BJ (cell line): ENCODE measurements around the gene PMEPA1. TPM values are rescaled to one million over a fixed set of nuclear protein-coding genes. Genes with fewer than 3 reads are reported as not detected.

Source experiments
- CTCF ChIA-PET: fragments of 350-600 bp; formaldehyde crosslinking; extraction: SDS; loops from one replicate; lab custom pipeline; 2021; ENCODE audit warnings: antibody characterized with exemption, inconsistent platforms; lab: Yijun Ruan, JAX
- POLR2A ChIA-PET: fragments of 300-600 bp; sonication (Branson Sonifier 250); formaldehyde crosslinking; extraction: SDS; loops from one replicate; lab custom pipeline; 2021; ENCODE audit warnings: antibody characterized with exemption; lab: Charles Lee
- DNase-seq: peaks from one replicate; pipeline ENCODE4 v3.0.0-alpha.2; 2011; ENCODE audit warnings: low read depth
- H3K27me3 ChIP-seq: 2 replicates; pipeline ENCODE4 v1.6.0; 2011; ENCODE audit warnings: low read length; ENCODE audit not compliant: control insufficient read depth, insufficient read depth
- H3K36me3 ChIP-seq: 2 replicates; pipeline ENCODE4 v1.5.1; 2011; ENCODE audit warnings: low read length; ENCODE audit not compliant: control insufficient read depth, insufficient read depth
- H3K4me3 ChIP-seq: 2 replicates; pipeline ENCODE4 v1.5.1; 2011; ENCODE audit warnings: low read depth, mild to moderate bottlenecking, control low read depth, low read length
- polyA plus RNA-seq: library from polyadenylated mRNA; depleted of rRNA; stranded (reverse); fragments of >200 nt; gene quantifications from 2 replicates; pipeline ENCODE4 v1.2.3, GENCODE V29; 2011
- TF ChIP-seq, protein P1 (sequence below): IDR thresholded peaks from 2 replicates; pipeline ENCODE4 v1.5.1; 2011; ENCODE audit warnings: low read depth, mild to moderate bottlenecking, control low read depth, inconsistent platforms, low read length, moderate library complexity; ENCODE audit not compliant: insufficient read depth

The PMEPA1 gene
- polyA plus RNA-seq, 1 experiment = 5.0 TPM

DNA sequence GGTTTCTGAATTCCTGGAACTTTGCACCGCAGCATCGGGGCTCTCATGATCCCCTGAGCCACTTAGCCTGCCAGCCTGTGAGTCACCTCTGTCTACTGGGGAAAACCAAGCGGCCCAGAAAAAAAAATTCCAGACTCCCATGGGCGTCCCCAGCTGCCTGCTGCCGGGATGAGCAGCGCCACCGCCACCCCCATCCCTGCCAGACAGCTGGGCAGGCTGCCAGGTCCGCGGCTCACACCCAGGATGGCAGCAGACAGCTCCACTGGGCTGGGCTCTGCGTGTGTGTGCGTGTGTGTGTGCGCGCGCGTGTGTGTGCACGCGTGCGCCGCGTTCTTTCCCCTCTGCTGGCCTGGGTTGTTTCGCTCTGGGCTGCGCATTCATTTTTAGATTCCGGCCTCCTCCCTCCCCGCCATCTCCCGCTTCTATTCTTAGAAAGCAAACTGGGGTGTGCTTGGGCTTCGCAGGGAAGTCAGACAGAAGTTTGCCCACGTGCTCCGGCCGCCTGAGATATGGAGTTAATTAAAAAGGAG, 38.9 kb upstream of the PMEPA1 start:
- Histone ChIP-seq H3K36me3 (no peaks in the 10 kb centered on the region), H3K4me3 (peak overlapping the region; percentile 33), H3K27me3 (peaks cover 13% of the 10 kb centered on the region)
- DNase-seq = peak; percentile 25
- CTCF ChIA-PET = interaction anchor here (0.7 to 1.6 kb wide), 3 partner anchors 8 to 1647 kb away, joined by 3 to 5 read pairs (median 3); no protein-coding TSS in a partner anchor
- TF ChIP-seq, protein P1, sequence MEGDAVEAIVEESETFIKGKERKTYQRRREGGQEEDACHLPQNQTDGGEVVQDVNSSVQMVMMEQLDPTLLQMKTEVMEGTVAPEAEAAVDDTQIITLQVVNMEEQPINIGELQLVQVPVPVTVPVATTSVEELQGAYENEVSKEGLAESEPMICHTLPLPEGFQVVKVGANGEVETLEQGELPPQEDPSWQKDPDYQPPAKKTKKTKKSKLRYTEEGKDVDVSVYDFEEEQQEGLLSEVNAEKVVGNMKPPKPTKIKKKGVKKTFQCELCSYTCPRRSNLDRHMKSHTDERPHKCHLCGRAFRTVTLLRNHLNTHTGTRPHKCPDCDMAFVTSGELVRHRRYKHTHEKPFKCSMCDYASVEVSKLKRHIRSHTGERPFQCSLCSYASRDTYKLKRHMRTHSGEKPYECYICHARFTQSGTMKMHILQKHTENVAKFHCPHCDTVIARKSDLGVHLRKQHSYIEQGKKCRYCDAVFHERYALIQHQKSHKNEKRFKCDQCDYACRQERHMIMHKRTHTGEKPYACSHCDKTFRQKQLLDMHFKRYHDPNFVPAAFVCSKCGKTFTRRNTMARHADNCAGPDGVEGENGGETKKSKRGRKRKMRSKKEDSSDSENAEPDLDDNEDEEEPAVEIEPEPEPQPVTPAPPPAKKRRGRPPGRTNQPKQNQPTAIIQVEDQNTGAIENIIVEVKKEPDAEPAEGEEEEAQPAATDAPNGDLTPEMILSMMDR = 0 out of 2 replicates have a peak, but pooled peaks have one; percentile 7
- POLR2A ChIA-PET = no interaction called here

DNA sequence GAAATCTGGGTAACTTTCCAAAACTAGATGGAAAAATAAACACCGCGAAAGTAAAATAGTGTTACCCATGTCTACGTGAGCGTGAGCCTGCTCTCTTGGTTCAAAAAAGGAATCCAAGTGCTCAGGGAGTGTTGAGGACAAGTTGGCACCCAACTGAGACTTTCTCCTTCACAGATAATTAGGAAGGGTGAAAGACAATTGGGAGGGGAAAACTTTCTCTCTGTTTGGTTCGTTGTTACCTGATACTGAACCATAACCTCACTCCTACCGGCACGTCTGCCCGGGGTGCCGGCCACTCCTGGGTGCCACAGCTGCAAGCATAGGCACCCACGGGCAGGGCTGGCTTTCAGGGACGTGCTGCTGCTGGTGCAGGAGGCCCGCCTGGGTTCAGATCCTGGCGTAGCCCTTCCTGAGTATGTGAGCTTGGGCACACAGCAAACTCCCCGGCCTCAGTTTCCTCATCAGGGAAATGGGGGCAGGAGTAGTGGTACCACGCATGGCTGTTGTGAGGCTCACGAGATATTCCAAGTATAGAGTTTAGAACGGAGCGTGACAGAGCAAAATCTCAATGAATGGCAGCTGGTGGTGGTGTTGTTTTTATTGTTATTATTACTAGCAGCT, 38.2 kb upstream of the PMEPA1 start:
- H3K4me3 ChIP-seq = no peak overlapping the region
- H3K27me3 ChIP-seq = peaks cover 12% of the 10 kb centered on the region
- CTCF ChIA-PET = interaction anchor here (1.6 kb wide), 1 partner anchor 94 kb away, joined by 5 read pairs; no protein-coding TSS in a partner anchor
- no peaks in the 10 kb centered on the region for H3K36me3 ChIP-seq
- POLR2A ChIA-PET = no interaction called here
- DNase-seq = no peak
- TF ChIP-seq, protein P1 = no peak

DNA sequence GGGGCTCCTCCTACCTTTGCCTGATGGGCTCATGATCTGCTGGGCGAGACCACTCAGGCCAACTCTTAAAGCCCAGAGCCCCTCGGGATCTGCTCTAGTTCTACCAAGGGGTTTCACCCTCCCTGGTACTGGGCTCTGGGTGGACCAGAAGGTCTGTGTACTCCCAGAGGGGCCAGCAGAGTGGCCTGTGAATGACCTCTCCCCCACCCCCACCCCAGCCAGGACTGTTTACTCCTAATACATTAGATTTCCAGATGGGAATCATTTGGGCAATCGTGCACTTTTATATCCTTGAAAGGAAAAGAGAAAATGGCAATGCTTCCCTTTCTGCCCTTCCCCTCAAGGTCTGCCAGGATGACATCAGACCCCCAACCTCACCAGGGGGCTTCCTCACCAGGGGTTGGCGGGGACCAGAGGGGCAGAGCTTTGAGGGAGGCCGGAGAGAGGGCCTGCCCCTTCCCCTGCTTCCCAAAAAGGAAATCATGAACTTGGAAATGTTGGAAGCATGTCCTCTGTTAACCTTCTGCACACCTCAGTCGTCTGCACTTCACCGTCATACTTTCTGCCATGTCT, 37.1 kb upstream of the PMEPA1 start:
- POLR2A ChIA-PET = no interaction called here
- TF ChIP-seq, protein P1 = no peak
- peaks cover 12% of the 10 kb centered on the region for H3K27me3 ChIP-seq
- H3K4me3 ChIP-seq = no peak overlapping the region
- DNase-seq = no peak
- H3K36me3 ChIP-seq = no peaks in the 10 kb centered on the region
- CTCF ChIA-PET = no interaction called here

DNA sequence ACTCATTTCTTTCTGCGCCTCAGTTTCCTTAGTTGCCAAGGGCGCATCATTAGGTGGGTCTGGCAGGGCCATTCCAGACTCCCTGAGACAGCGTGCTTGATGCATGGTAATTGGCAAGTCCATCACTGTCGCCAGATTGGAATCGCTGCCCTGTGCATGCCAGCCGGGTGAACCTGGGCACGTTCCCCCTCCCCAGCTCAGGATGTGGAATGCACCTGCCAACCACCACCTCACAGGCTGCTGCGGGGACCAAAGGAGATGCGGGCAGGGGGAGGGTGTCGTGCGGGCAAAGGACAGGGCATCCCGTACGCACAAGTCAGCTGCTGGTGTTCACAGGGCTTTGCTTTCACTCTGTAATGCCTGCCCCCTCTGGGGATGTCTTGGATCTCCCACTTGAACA, 36.4 kb upstream of the PMEPA1 start:
- no peak for DNase-seq
- peaks cover 8% of the 10 kb centered on the region for H3K27me3 ChIP-seq
- ChIA-PET CTCF (no interaction called here), POLR2A (no interaction called here)
- TF ChIP-seq, protein P1 = no peak
- no peaks in the 10 kb centered on the region for H3K36me3 ChIP-seq
- H3K4me3 ChIP-seq = no peak overlapping the region

DNA sequence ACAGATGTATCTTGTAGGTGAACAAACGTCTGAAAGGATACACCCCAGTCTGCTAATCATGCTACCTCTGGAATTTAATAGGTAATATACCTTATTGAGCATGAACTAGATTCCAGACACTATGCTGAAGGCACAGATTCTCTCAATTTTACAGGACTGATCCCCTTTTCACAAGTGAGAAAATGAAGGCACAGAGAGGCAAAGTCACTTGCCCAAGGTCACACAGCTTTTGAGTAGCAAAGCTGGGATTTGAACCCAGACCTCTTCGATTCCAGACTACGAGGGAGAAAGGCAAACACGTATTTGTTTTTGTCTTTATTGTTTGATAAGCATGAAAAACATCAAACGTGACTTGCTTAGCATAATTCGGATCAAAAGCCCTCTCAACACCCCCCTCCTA, 34.4 kb upstream of the PMEPA1 start:
- H3K36me3 ChIP-seq = no peaks in the 10 kb centered on the region
- TF ChIP-seq, protein P1 = no peak
- no peak overlapping the region for H3K4me3 ChIP-seq
- CTCF ChIA-PET = interaction anchor here (0.7 kb wide), 1 partner anchor 12 kb away, joined by 3 read pairs; no protein-coding TSS in a partner anchor
- no peak for DNase-seq
- H3K27me3 ChIP-seq = no peaks in the 10 kb centered on the region; the same call in 1 of the 2 replicates
- POLR2A ChIA-PET = no interaction called here
